C4-2B (cell line): ENCODE results near the gene WDR4.

Experiments used
- H3K27ac ChIP-seq: fragments of 450-650 bp; 2 replicates; pipeline ENCODE4 v1.5.1; 2017
- CTCF ChIP-seq: fragments of 450-650 bp; conservative IDR thresholded peaks from 2 replicates; pipeline ENCODE4 v1.5.1; 2017; ENCODE audit warnings: mild to moderate bottlenecking
- ZFX ChIP-seq: fragments of 450-650 bp; IDR thresholded peaks from 2 replicates; pipeline ENCODE4 v1.6.1; 2017

The WDR4 gene

GRCh38 chr21:42861311-42861847 lies 18.0 kb downstream of the WDR4 start:
- H3K27ac ChIP-seq = no peak overlapping the region
- TF ChIP-seq CTCF (no peak), ZFX (no peak)

GRCh38 chr21:42860345-42860744 lies 19.0 kb downstream of the WDR4 start:
- H3K27ac ChIP-seq = no peak overlapping the region
- TF ChIP-seq CTCF (no peak), ZFX (no peak)

- no peak for TF ChIP-seq ZFX
- TF ChIP-seq CTCF = no peak
- no peak overlapping the region for H3K27ac ChIP-seq
Measured at GRCh38 chr21:42859891-42860230, 19.5 kb downstream of the WDR4 start.

GRCh38 chr21:42858957-42859890 lies 20.1 kb downstream of the WDR4 start:
- TF ChIP-seq CTCF = no peak
- TF ChIP-seq ZFX = no peak
- no peak overlapping the region for H3K27ac ChIP-seq

GRCh38 chr21:42858185-42858847 lies 21.0 kb downstream of the WDR4 start:
- no peak overlapping the region for H3K27ac ChIP-seq
- no peak for TF ChIP-seq CTCF

GRCh38 chr21:42857216-42857615 lies 22.1 kb downstream of the WDR4 start:
- H3K27ac ChIP-seq = no peak overlapping the region
- no peak for TF ChIP-seq CTCF
- no peak for TF ChIP-seq ZFX

GRCh38 chr21:42855937-42856335 lies 23.4 kb downstream of the WDR4 start:
- TF ChIP-seq ZFX = no peak
- TF ChIP-seq CTCF = no peak
- H3K27ac ChIP-seq = no peak overlapping the region
